H9 (cell line): ENCODE results near the gene KAT8. TPM values are rescaled to one million over a fixed set of nuclear protein-coding genes. Genes with fewer than 3 reads are reported as not detected.

Experiments
- DNase-seq: peaks from one replicate; pipeline ENCODE4 v3.0.0-alpha.2; 2017
- H2AFZ ChIP-seq: one replicate; pipeline ENCODE4 v1.6.1; 2013; ENCODE audit warnings: mild to moderate bottlenecking, low read length, control low read depth, moderate library complexity
- H2AK5ac ChIP-seq: 2 replicates; pipeline ENCODE4 v1.6.1; 2013; ENCODE audit warnings: low read length, control low read depth, mixed read lengths; ENCODE audit not compliant: insufficient read length
- H2BK120ac ChIP-seq: one replicate; pipeline ENCODE4 v1.6.1; 2013; ENCODE audit warnings: low read depth, mild to moderate bottlenecking, low read length, control low read depth, inconsistent platforms; ENCODE audit not compliant: poor library complexity, severe bottlenecking
- H2BK12ac ChIP-seq: 2 replicates; pipeline ENCODE4 v1.6.1; 2013; ENCODE audit warnings: low read length, control low read depth, mixed read lengths, low read depth; ENCODE audit not compliant: insufficient read length
- H2BK15ac ChIP-seq: 2 replicates; pipeline ENCODE4 v1.6.1; 2013; ENCODE audit warnings: low read depth, low read length, control low read depth
- H2BK20ac ChIP-seq: one replicate; pipeline ENCODE4 v1.6.1; 2013; ENCODE audit warnings: low read depth, mild to moderate bottlenecking, low read length, control low read depth, inconsistent platforms; ENCODE audit not compliant: poor library complexity, severe bottlenecking
- H2BK5ac ChIP-seq: 2 replicates; pipeline ENCODE4 v1.6.1; 2013; ENCODE audit warnings: low read length, control low read depth, mixed read lengths; ENCODE audit not compliant: insufficient read length
- H3K14ac ChIP-seq: 2 replicates; pipeline ENCODE4 v1.6.1; 2013; ENCODE audit warnings: low read length, control low read depth; ENCODE audit not compliant: insufficient read depth
- H3K18ac ChIP-seq: 2 replicates; pipeline ENCODE4 v1.6.1; 2013; ENCODE audit warnings: low read depth, mild to moderate bottlenecking, mixed read lengths, low read length, control low read depth; ENCODE audit not compliant: insufficient read length
- H3K23ac ChIP-seq: 2 replicates; pipeline ENCODE4 v1.6.1; 2013; ENCODE audit warnings: low read length, control low read depth, mixed read lengths, low read depth; ENCODE audit not compliant: insufficient read length
- H3K23me2 ChIP-seq: 2 replicates; pipeline ENCODE4 v1.6.1; 2013; ENCODE audit warnings: low read depth, mild to moderate bottlenecking, mixed read lengths, low read length, control low read depth; ENCODE audit not compliant: insufficient read length, poor library complexity, severe bottlenecking
- H3K27ac ChIP-seq: 2 replicates; pipeline ENCODE4 v1.5.1; 2013; ENCODE audit warnings: low read length, control low read depth, mixed read lengths, low read depth; ENCODE audit not compliant: insufficient read length
- H3K27me3 ChIP-seq: 2 replicates; pipeline ENCODE4 v1.6.1; 2013; ENCODE audit warnings: low read length, control low read depth, inconsistent platforms; ENCODE audit not compliant: insufficient read depth
- H3K4ac ChIP-seq: 2 replicates; pipeline ENCODE4 v1.6.1; 2013; ENCODE audit warnings: low read depth, mild to moderate bottlenecking, control low read depth, inconsistent platforms, low read length, moderate library complexity
- H3K4me1 ChIP-seq: 2 replicates; pipeline ENCODE4 v1.6.1; 2013; ENCODE audit warnings: low read length, control low read depth, inconsistent platforms; ENCODE audit not compliant: insufficient read depth
- H3K4me2 ChIP-seq: 2 replicates; pipeline ENCODE4 v1.6.1; 2013; ENCODE audit warnings: low read length, control low read depth, mixed read lengths; ENCODE audit not compliant: insufficient read length, insufficient read depth
- H3K56ac ChIP-seq: 2 replicates; pipeline ENCODE4 v1.6.1; 2013; ENCODE audit warnings: low read depth, mild to moderate bottlenecking, mixed read lengths, low read length, control low read depth; ENCODE audit not compliant: insufficient read length
- H3K79me1 ChIP-seq: 2 replicates; pipeline ENCODE4 v1.6.1; 2013; ENCODE audit warnings: low read depth, mild to moderate bottlenecking, moderate library complexity, low read length, control low read depth, inconsistent platforms; ENCODE audit not compliant: insufficient read depth, poor library complexity, severe bottlenecking
- H3K79me2 ChIP-seq: 2 replicates; pipeline ENCODE4 v1.6.1; 2013; ENCODE audit warnings: low read length, control low read depth, inconsistent platforms; ENCODE audit not compliant: insufficient read depth
- H3K9ac ChIP-seq: 2 replicates; pipeline ENCODE4 v1.6.1; 2013; ENCODE audit warnings: low read length, control low read depth, mixed read lengths; ENCODE audit not compliant: insufficient read length; ENCODE audit errors: extremely low read depth
- H3K9me3 ChIP-seq: one replicate; pipeline ENCODE4 v1.6.1; 2013; ENCODE audit warnings: low read depth, low read length, inconsistent platforms; ENCODE audit not compliant: control insufficient read depth
- H3T11ph ChIP-seq: one replicate; pipeline ENCODE4 v1.6.1; 2013; ENCODE audit warnings: mild to moderate bottlenecking, low read length, control low read depth, inconsistent platforms
- H4K20me1 ChIP-seq: one replicate; pipeline ENCODE4 v1.6.1; 2013; ENCODE audit not compliant: control insufficient read depth, insufficient read length, insufficient read depth
- H4K5ac ChIP-seq: 2 replicates; pipeline ENCODE4 v1.6.1; 2013; ENCODE audit warnings: low read depth, mild to moderate bottlenecking, mixed read lengths, low read length, control low read depth; ENCODE audit not compliant: insufficient read length
- H4K8ac ChIP-seq: replicated peaks from 2 replicates; pipeline ENCODE4 v1.6.1; 2013; ENCODE audit warnings: low read length, control low read depth, mixed read lengths, low read depth; ENCODE audit not compliant: insufficient read length
- H4K91ac ChIP-seq: 2 replicates; pipeline ENCODE4 v1.6.1; 2013; ENCODE audit warnings: low read depth, mild to moderate bottlenecking, moderate library complexity, mixed read lengths, low read length, control low read depth; ENCODE audit not compliant: insufficient read length
- H3K27ac Mint-ChIP-seq, 3 experiments: 2 replicates in 2 of 3; 3 replicates in 1 of 3; pipeline ENCODE4 v1.8.0; 2020 to 2021; ENCODE audit warnings: mixed read lengths in 3 of 3, mild to moderate bottlenecking in 1 of 3, moderate library complexity in 1 of 3
- H3K27me3 Mint-ChIP-seq: 2 replicates; pipeline ENCODE4 v1.8.0; 2021; ENCODE audit warnings: low read depth, mild to moderate bottlenecking, moderate library complexity, mixed read lengths
- H3K36me3 Mint-ChIP-seq, 3 experiments: 2 replicates in 2 of 3; 3 replicates in 1 of 3; pipeline ENCODE4 v1.8.0; 2020 to 2021; ENCODE audit warnings: low read depth in 3 of 3, mixed read lengths in 3 of 3; ENCODE audit not compliant: insufficient read depth in 1 of 3
- H3K4me1 Mint-ChIP-seq, 2 experiments: 2 replicates each; pipeline ENCODE4 v1.8.0; 2020; ENCODE audit warnings: mixed read lengths in 2 of 2
- H3K4me3 Mint-ChIP-seq, 2 experiments: 2 replicates in 1 of 2; 3 replicates in 1 of 2; pipeline ENCODE4 v1.8.0; 2020 to 2021; ENCODE audit warnings: mild to moderate bottlenecking in 2 of 2, mixed read lengths in 2 of 2, moderate library complexity in 1 of 2
- H3K9me3 Mint-ChIP-seq, 2 experiments: 2 replicates in 1 of 2; 3 replicates in 1 of 2; pipeline ENCODE4 v1.8.0; 2020; ENCODE audit warnings: mild to moderate bottlenecking in 2 of 2, mixed read lengths in 2 of 2, moderate library complexity in 1 of 2
- WGBS: extraction: QIAGEN DNeasy Blood & Tissue Kit; methylation state at CpG from one replicate; pipeline ENCODE4 v1.1.7; 2013; ENCODE audit warnings: missing lambda C conversion rate, low lambda C conversion rate, mixed read lengths; ENCODE audit not compliant: insufficient read length; ENCODE audit errors: extremely low coverage; 5-methylcytosine and 5-hydroxymethylcytosine counted together
- total RNA-seq: library from RNA; stranded (reverse); gene quantifications from 2 replicates; pipeline ENCODE4 v1.2.1, GENCODE V29; 2021
- TF ChIP-seq, protein P1 (sequence below): fragments of 200-600 bp; sonication (generic); conservative IDR thresholded peaks from 3 replicates; pipeline ENCODE4 v1.8.0; 2021; ENCODE audit warnings: antibody characterized with exemption, mild to moderate bottlenecking

The KAT8 gene
- total RNA-seq, 1 experiment from 2014 or later: 52.1 TPM

GRCh38 chr16:31114468-31114867 is 3.0 kb upstream of the KAT8 start:
- Histone ChIP-seq H3T11ph (no peak overlapping the region), H2BK15ac (no peak overlapping the region), H3K9ac (no peak overlapping the region), H3K27me3 (no peaks in the 10 kb centered on the region; the same call in 1 of the 2 replicates), H3K27ac (no peak overlapping the region), H4K8ac (no peak overlapping the region), H4K91ac (no peak overlapping the region), H2BK120ac (no peak overlapping the region), H3K14ac (no peak overlapping the region), H3K23ac (no peak overlapping the region), H4K20me1 (no peaks in the 10 kb centered on the region), H3K56ac (no peak overlapping the region), H2BK20ac (no peak overlapping the region), H2AFZ (no peak overlapping the region), H3K4me2 (no peak overlapping the region), H3K4me1 (0 out of 2 replicates have a peak, but pooled peaks cover 2% of the 10 kb centered on the region), H2BK5ac (no peak overlapping the region), H3K4ac (no peak overlapping the region), H3K79me2 (peaks cover 5% of the 10 kb centered on the region; the same call in 1 of the 2 replicates), H2AK5ac (no peak overlapping the region), H4K5ac (no peak overlapping the region), H3K18ac (no peak overlapping the region), H3K79me1 (peaks cover 5% of the 10 kb centered on the region), H3K23me2 (no peaks in the 10 kb centered on the region), H3K9me3 (no peaks in the 10 kb centered on the region), H2BK12ac (no peak overlapping the region)
- Mint-ChIP-seq H3K27ac (peak overlapping the region in 1 of 3 experiments; percentile 73; a peak in 1 of 7 replicates), H3K9me3 (no peaks in the 10 kb centered on the region; a peak in 1 of 5 replicates), H3K27me3 (no peaks in the 10 kb centered on the region), H3K4me1 (peaks cover 10 to 12% of the 10 kb centered on the region in 2 experiments), H3K36me3 (peaks cover 24 to 46% (median 40%) of the 10 kb centered on the region in 3 experiments), H3K4me3 (peak overlapping the region in 1 of 2 experiments; percentile 45; a peak in 2 of 5 replicates)
- DNase-seq: no peak
- no CpG with 5 or more reads among the region's 8 CpGs for WGBS
- TF ChIP-seq, protein P1, sequence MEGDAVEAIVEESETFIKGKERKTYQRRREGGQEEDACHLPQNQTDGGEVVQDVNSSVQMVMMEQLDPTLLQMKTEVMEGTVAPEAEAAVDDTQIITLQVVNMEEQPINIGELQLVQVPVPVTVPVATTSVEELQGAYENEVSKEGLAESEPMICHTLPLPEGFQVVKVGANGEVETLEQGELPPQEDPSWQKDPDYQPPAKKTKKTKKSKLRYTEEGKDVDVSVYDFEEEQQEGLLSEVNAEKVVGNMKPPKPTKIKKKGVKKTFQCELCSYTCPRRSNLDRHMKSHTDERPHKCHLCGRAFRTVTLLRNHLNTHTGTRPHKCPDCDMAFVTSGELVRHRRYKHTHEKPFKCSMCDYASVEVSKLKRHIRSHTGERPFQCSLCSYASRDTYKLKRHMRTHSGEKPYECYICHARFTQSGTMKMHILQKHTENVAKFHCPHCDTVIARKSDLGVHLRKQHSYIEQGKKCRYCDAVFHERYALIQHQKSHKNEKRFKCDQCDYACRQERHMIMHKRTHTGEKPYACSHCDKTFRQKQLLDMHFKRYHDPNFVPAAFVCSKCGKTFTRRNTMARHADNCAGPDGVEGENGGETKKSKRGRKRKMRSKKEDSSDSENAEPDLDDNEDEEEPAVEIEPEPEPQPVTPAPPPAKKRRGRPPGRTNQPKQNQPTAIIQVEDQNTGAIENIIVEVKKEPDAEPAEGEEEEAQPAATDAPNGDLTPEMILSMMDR: no peak
